Naive thymus-derived CD8-positive, alpha-beta T cell (primary cell): ENCODE measurements around the gene SH3D19. TPM values are rescaled to one million over a fixed set of nuclear protein-coding genes. Genes with fewer than 3 reads are reported as not detected.

Experiments
- ATAC-seq, 2 donors: fragments of 150-1000 bp; cut with Tn5 transposase in 1 of 2; sonication (Bioruptor Pico), chemical (Tn5 transposase) in 1 of 2; 1 replicate in 1 of 2; 2 replicates in 1 of 2; pipeline ENCODE4 v1.10.0; 2021; ENCODE audit warnings: mild to moderate bottlenecking in 2 of 2, moderate library complexity in 2 of 2
- POLR2A ChIA-PET: fragments of 350-600 bp; sonication (Branson Sonifier 250); formaldehyde crosslinking; loops from one replicate; lab custom pipeline; 2021; ENCODE audit warnings: antibody characterized with exemption; lab: Charles Lee
- DNase-seq, 10 donors: peaks; one replicate each; pipeline versions ENCODE4 v3.0.0 to v3.0.0-alpha.2; 2020 to 2022
- H3K27ac Mint-ChIP-seq, 10 donors: one replicate each; pipeline ENCODE4 v1.8.0; 2020 to 2022; ENCODE audit warnings: mild to moderate bottlenecking in 10 of 10, mixed read lengths in 10 of 10, moderate library complexity in 4 of 10, inconsistent platforms in 1 of 10
- H3K27me3 Mint-ChIP-seq, 5 donors: one replicate each; pipeline ENCODE4 v1.8.0; 2021 to 2022; ENCODE audit warnings: mixed read lengths in 5 of 5
- H3K36me3 Mint-ChIP-seq, 3 donors: one replicate each; pipeline ENCODE4 v1.8.0; 2020 to 2022; ENCODE audit warnings: mixed read lengths in 3 of 3, mild to moderate bottlenecking in 2 of 3, inconsistent platforms in 1 of 3
- H3K4me1 Mint-ChIP-seq, 4 donors: one replicate each; pipeline ENCODE4 v1.8.0; 2021 to 2022; ENCODE audit warnings: mixed read lengths in 4 of 4
- H3K4me3 Mint-ChIP-seq, 10 donors: one replicate each; pipeline ENCODE4 v1.8.0; 2020 to 2022; ENCODE audit warnings: mild to moderate bottlenecking in 10 of 10, mixed read lengths in 10 of 10, moderate library complexity in 6 of 10, inconsistent platforms in 1 of 10
- H3K9me3 Mint-ChIP-seq, 9 donors: one replicate each; pipeline ENCODE4 v1.8.0; 2020 to 2022; ENCODE audit warnings: mixed read lengths in 9 of 9, mild to moderate bottlenecking in 3 of 9, inconsistent platforms in 1 of 9, moderate library complexity in 1 of 9
- polyA plus RNA-seq, 3 donors: library from polyadenylated mRNA; unstranded; fragments of 300-500 nt; fragmentation: Illumina TruSeq; gene quantifications; one replicate each; pipeline ENCODE4 v1.2.3, GENCODE V29; 2021
- total RNA-seq, 8 experiments: library from RNA in 2 of 8; stranded (reverse) in 2 of 8; gene quantifications; one replicate each; pipeline ENCODE4 v1.2.3 and lab custom pipeline; 2021 to 2026

Gene SH3D19
- total and polyA plus RNA-seq, 5 experiments from 2014 or later, result 0.42 to 0.62 (median 0.58) TPM; not detected in 1

- no peak for DNase-seq
- no peak for ATAC-seq
- Mint-ChIP-seq H3K4me3 (no peak overlapping the region), H3K27me3 (no peaks in the 10 kb centered on the region), H3K27ac (no peak overlapping the region), H3K4me1 (peaks cover 0 to 2% (median 0%) of the 10 kb centered on the region in 4 donors), H3K9me3 (no peaks in the 10 kb centered on the region), H3K36me3 (no peaks in the 10 kb centered on the region)
- POLR2A ChIA-PET, result no interaction called here
Measured at GRCh38 chr4:151207186-151207585, 118.2 kb downstream of the SH3D19 start.

GRCh38 chr4:151206241-151207005 lies 119.0 kb downstream of the SH3D19 start:
- H3K27me3 Mint-ChIP-seq, result no peaks in the 10 kb centered on the region
- no peak overlapping the region for H3K4me3 Mint-ChIP-seq
- DNase-seq (no peak), ATAC-seq (no peak)
- no peaks in the 10 kb centered on the region for H3K36me3 Mint-ChIP-seq
- no peak overlapping the region for H3K27ac Mint-ChIP-seq
- POLR2A ChIA-PET, result no interaction called here
- H3K4me1 Mint-ChIP-seq, result peaks cover 0 to 2% (median 0%) of the 10 kb centered on the region in 4 donors
- no peaks in the 10 kb centered on the region for H3K9me3 Mint-ChIP-seq

GRCh38 chr4:151205722-151206121 lies 119.7 kb downstream of the SH3D19 start:
- POLR2A ChIA-PET, result no interaction called here

GRCh38 chr4:151204925-151205524 lies 120.4 kb downstream of the SH3D19 start:
- POLR2A ChIA-PET, result no interaction called here
- H3K27ac Mint-ChIP-seq, result peak overlapping the region in 1 of 10 donors; percentile 20
- ATAC-seq, result no peak
- H3K4me1 Mint-ChIP-seq, result peaks cover 0 to 2% (median 0%) of the 10 kb centered on the region in 4 donors
- no peak overlapping the region for H3K4me3 Mint-ChIP-seq
- H3K9me3 Mint-ChIP-seq, result no peaks in the 10 kb centered on the region
- DNase-seq, result no peak
- H3K27me3 Mint-ChIP-seq, result no peaks in the 10 kb centered on the region
- no peaks in the 10 kb centered on the region for H3K36me3 Mint-ChIP-seq

More at GRCh38 chr4:151205722-151206121, 119.7 kb downstream of the SH3D19 start:
- Mint-ChIP-seq H3K4me1 (peaks cover 0 to 2% (median 0%) of the 10 kb centered on the region in 4 donors), H3K4me3 (no peak overlapping the region), H3K27ac (no peak overlapping the region), H3K9me3 (no peaks in the 10 kb centered on the region), H3K36me3 (no peaks in the 10 kb centered on the region), H3K27me3 (no peaks in the 10 kb centered on the region)
- DNase-seq (no peak), ATAC-seq (no peak)

- H3K36me3 Mint-ChIP-seq, result no peaks in the 10 kb centered on the region
- POLR2A ChIA-PET, result no interaction called here
- no peak overlapping the region for H3K4me3 Mint-ChIP-seq
- H3K4me1 Mint-ChIP-seq, result peaks cover 0 to 2% (median 0%) of the 10 kb centered on the region in 4 donors
- no peaks in the 10 kb centered on the region for H3K9me3 Mint-ChIP-seq
- ATAC-seq (no peak), DNase-seq (no peak)
- no peaks in the 10 kb centered on the region for H3K27me3 Mint-ChIP-seq
- no peak overlapping the region for H3K27ac Mint-ChIP-seq
Measured at GRCh38 chr4:151202851-151203455, 122.5 kb downstream of the SH3D19 start.

GRCh38 chr4:151202381-151202780 lies 123.0 kb downstream of the SH3D19 start:
- H3K36me3 Mint-ChIP-seq, result no peaks in the 10 kb centered on the region
- H3K27me3 Mint-ChIP-seq, result no peaks in the 10 kb centered on the region
- peaks cover 0 to 2% (median 0%) of the 10 kb centered on the region in 4 donors for H3K4me1 Mint-ChIP-seq
- POLR2A ChIA-PET, result no interaction called here
- H3K27ac Mint-ChIP-seq, result no peak overlapping the region
- no peak overlapping the region for H3K4me3 Mint-ChIP-seq
- H3K9me3 Mint-ChIP-seq, result no peaks in the 10 kb centered on the region
- ATAC-seq (no peak), DNase-seq (no peak)

GRCh38 chr4:151199319-151200190 lies 125.8 kb downstream of the SH3D19 start:
- Mint-ChIP-seq H3K27me3 (peaks cover 0 to 3% (median 0%) of the 10 kb centered on the region in 5 donors), H3K4me3 (no peak overlapping the region), H3K27ac (no peak overlapping the region), H3K4me1 (no peaks in the 10 kb centered on the region), H3K9me3 (no peaks in the 10 kb centered on the region), H3K36me3 (no peaks in the 10 kb centered on the region)
- POLR2A ChIA-PET, result no interaction called here
- ATAC-seq (no peak), DNase-seq (no peak)

GRCh38 chr4:151198748-151199147 lies 126.7 kb downstream of the SH3D19 start:
- no peaks in the 10 kb centered on the region for H3K9me3 Mint-ChIP-seq
- no peak overlapping the region for H3K4me3 Mint-ChIP-seq
- no peak overlapping the region for H3K27ac Mint-ChIP-seq
- no peak for ATAC-seq
- no peaks in the 10 kb centered on the region for H3K36me3 Mint-ChIP-seq
- no peak for DNase-seq
- H3K4me1 Mint-ChIP-seq, result no peaks in the 10 kb centered on the region
- H3K27me3 Mint-ChIP-seq, result peaks cover 0 to 5% (median 0%) of the 10 kb centered on the region in 5 donors
- POLR2A ChIA-PET, result no interaction called here

- Mint-ChIP-seq H3K4me3 (no peak overlapping the region), H3K27ac (peak overlapping the region in 1 of 10 donors; percentile 3), H3K27me3 (peaks cover 3 to 12% (median 8%) of the 10 kb centered on the region in 5 donors), H3K36me3 (no peaks in the 10 kb centered on the region), H3K9me3 (peaks cover 0 to 6% (median 0%) of the 10 kb centered on the region in 9 donors), H3K4me1 (no peaks in the 10 kb centered on the region)
- no peak for DNase-seq
- ATAC-seq, result no peak
- POLR2A ChIA-PET, result no interaction called here
Measured at GRCh38 chr4:151197247-151197646, 128.2 kb downstream of the SH3D19 start.

GRCh38 chr4:151195801-151196200 lies 129.6 kb downstream of the SH3D19 start:
- no peaks in the 10 kb centered on the region for H3K4me1 Mint-ChIP-seq

GRCh38 chr4:151193414-151193813 lies 132.0 kb downstream of the SH3D19 start:
- ATAC-seq, result no peak
- Mint-ChIP-seq H3K36me3 (peaks cover 0 to 6% (median 4%) of the 10 kb centered on the region in 3 donors), H3K4me1 (no peaks in the 10 kb centered on the region), H3K4me3 (no peak overlapping the region), H3K27me3 (peaks cover 8 to 29% (median 12%) of the 10 kb centered on the region in 5 donors), H3K27ac (no peak overlapping the region), H3K9me3 (peaks cover 0 to 25% (median 7%) of the 10 kb centered on the region in 9 donors)
- POLR2A ChIA-PET, result no interaction called here
- DNase-seq, result no peak

More at GRCh38 chr4:151195801-151196200, 129.6 kb downstream of the SH3D19 start:
- Mint-ChIP-seq H3K9me3 (peaks cover 0 to 6% (median 4%) of the 10 kb centered on the region in 9 donors), H3K27me3 (peaks cover 7 to 22% (median 12%) of the 10 kb centered on the region in 5 donors), H3K36me3 (no peaks in the 10 kb centered on the region), H3K27ac (no peak overlapping the region), H3K4me3 (no peak overlapping the region)
- POLR2A ChIA-PET, result interaction anchor here (0.7 kb wide), 2 partner anchors 88 to 90 kb away, joined by 3 to 5 read pairs; no protein-coding TSS in a partner anchor
- DNase-seq, result no peak
- ATAC-seq, result no peak

- Mint-ChIP-seq H3K27me3 (peaks cover 8 to 36% (median 12%) of the 10 kb centered on the region in 5 donors), H3K4me1 (no peaks in the 10 kb centered on the region), H3K27ac (no peak overlapping the region), H3K4me3 (no peak overlapping the region), H3K36me3 (peaks cover 0 to 6% (median 4%) of the 10 kb centered on the region in 3 donors), H3K9me3 (peaks cover 0 to 26% (median 7%) of the 10 kb centered on the region in 9 donors)
- DNase-seq, result no peak
- POLR2A ChIA-PET, result interaction anchor here (0.7 kb wide), 1 partner anchor 13 kb away, joined by 3 read pairs; no protein-coding TSS in a partner anchor
- no peak for ATAC-seq
Measured at GRCh38 chr4:151192556-151193235, 132.7 kb downstream of the SH3D19 start.
